ENCODE results near the gene SPSB2.

DNA sequence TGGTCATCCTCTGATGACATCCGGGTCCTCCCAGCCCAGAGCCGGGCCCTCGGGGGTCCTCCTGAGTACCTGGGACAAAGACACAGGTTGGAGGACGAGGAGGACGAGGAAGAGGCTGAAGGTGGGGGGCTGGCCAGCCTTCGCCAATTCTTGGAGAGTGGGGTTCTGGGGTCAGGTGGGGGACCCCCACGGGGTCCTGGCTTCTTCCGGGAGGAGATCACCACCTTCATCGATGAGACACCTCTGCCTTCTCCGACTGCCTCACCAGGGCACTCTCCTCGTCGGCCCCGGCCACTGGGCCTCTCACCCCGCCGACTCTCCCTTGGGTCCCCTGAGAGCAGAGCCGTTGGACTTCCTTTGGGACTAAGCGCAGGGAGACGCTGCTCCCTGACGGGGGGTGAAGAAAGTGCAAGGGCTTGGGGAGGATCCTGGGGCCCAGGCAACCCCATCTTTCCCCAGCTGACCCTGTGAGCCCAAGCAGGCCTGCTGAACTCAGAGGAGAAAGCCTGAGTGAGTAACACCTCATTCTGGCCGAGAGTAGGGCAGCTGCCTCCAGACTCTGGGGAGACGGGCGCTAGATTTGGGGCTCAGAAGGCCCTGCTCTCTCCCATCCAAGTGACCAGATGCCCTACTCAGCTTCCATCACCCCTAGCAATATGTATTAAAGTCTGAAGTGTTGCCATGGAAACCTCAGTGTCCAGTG is 46.2 kb downstream of the SPSB2 start:
- TF ChIP-seq CTCF (IDR thresholded peaks at IDR 0.05; ENCODE audit: low read depth, low read length, poor library complexity, severe bottlenecking) = no peak
- no peak for TF ChIP-seq EZH2phosphoT487 (IDR thresholded peaks at IDR 0.05; ENCODE audit: borderline replicate concordance, low read length)
